CD4-positive, alpha-beta T cell (primary cell): Measurements from ENCODE around the gene GRB2. TPM values are rescaled to one million over a fixed set of nuclear protein-coding genes. Genes with fewer than 3 reads are reported as not detected.

ENCODE experiments used
- ATAC-seq: fragments of 200-7000 bp; cut with Tn5 transposase; one replicate; pipeline ENCODE4 v1.10.0; 2022; ENCODE audit warnings: mild to moderate bottlenecking; ENCODE audit not compliant: poor library complexity
- CTCF ChIA-PET: fragments of 350-600 bp; sonication (Branson Sonifier 250); formaldehyde crosslinking; loops from one replicate; lab custom pipeline; 2021; ENCODE audit warnings: antibody characterized with exemption, inconsistent platforms; lab: Charles Lee
- POLR2A ChIA-PET: fragments of 350-600 bp; sonication (Branson Sonifier 250); formaldehyde crosslinking; loops from one replicate; lab custom pipeline; 2021; ENCODE audit warnings: antibody characterized with exemption, inconsistent platforms; lab: Charles Lee
- DNase-seq, 14 experiments: peaks; one replicate each; pipeline ENCODE4 v3.0.0-alpha.2; 2013 to 2020; ENCODE audit warnings: mixed read lengths in 2 of 14
- H3K27ac ChIP-seq, 2 donors: one replicate each; pipeline versions ENCODE4 v1.5.1 to v1.7.0; 2013; ENCODE audit warnings: low read length in 2 of 2, low read depth in 1 of 2, mild to moderate bottlenecking in 1 of 2
- H3K27me3 ChIP-seq, 2 experiments: 1 replicate in 1 of 2; 2 replicates in 1 of 2; pipeline versions ENCODE4 v1.6.1 to v1.7.0; 2013; ENCODE audit warnings: low read length in 2 of 2, control low read depth in 1 of 2, mild to moderate bottlenecking in 1 of 2, moderate library complexity in 1 of 2; ENCODE audit not compliant: insufficient read depth in 2 of 2, control insufficient read depth in 1 of 2
- H3K36me3 ChIP-seq: one replicate; pipeline ENCODE4 v1.6.1; 2013; ENCODE audit warnings: low read length, control low read depth; ENCODE audit not compliant: insufficient read depth
- H3K4me1 ChIP-seq: one replicate; pipeline ENCODE4 v1.6.1; 2013; ENCODE audit warnings: low read length, control low read depth; ENCODE audit not compliant: insufficient read depth
- H3K4me3 ChIP-seq: one replicate; pipeline ENCODE4 v1.5.1; 2013; ENCODE audit warnings: mild to moderate bottlenecking, low read length, moderate library complexity
- H3K9me3 ChIP-seq, 2 experiments: 1 replicate in 1 of 2; 2 replicates in 1 of 2; pipeline versions ENCODE4 v1.6.1 to v1.7.0; 2013; ENCODE audit warnings: low read length in 2 of 2, mild to moderate bottlenecking in 2 of 2, control low read depth in 1 of 2, moderate library complexity in 1 of 2; ENCODE audit not compliant: control insufficient read depth in 1 of 2, insufficient read depth in 1 of 2
- H3K27ac Mint-ChIP-seq: one replicate; pipeline ENCODE4 v1.8.0; 2020; ENCODE audit warnings: mixed read lengths
- H3K27me3 Mint-ChIP-seq: one replicate; pipeline ENCODE4 v1.8.0; 2021; ENCODE audit warnings: mixed read lengths
- H3K36me3 Mint-ChIP-seq: one replicate; pipeline ENCODE4 v1.8.0; 2021; ENCODE audit warnings: low read depth, mixed read lengths
- H3K4me1 Mint-ChIP-seq: one replicate; pipeline ENCODE4 v1.8.0; 2021; ENCODE audit warnings: low read depth, mixed read lengths
- H3K4me3 Mint-ChIP-seq: one replicate; pipeline ENCODE4 v1.8.0; 2020; ENCODE audit warnings: mild to moderate bottlenecking, mixed read lengths
- H3K9me3 Mint-ChIP-seq: one replicate; pipeline ENCODE4 v1.8.0; 2020; ENCODE audit warnings: mixed read lengths
- CTCF ChIP-seq: fragments of 200-600 bp; IDR thresholded peaks from one replicate; pipeline ENCODE4 v1.8.0; 2022; ENCODE audit warnings: antibody characterized with exemption, mild to moderate bottlenecking
- intact Hi-C, 2 experiments: fragments of 100-400 bp; cut with DNase I in 1 of 2; cut with micrococcal nuclease in 1 of 2; formaldehyde crosslinking; loops; one replicate each; pipeline versions ENCODE4 v1.15.1 to v1.9.0; 2023 to 2025; cut with DNase I, micrococcal nuclease
- total RNA-seq, 174 experiments: library from RNA in 2 of 174; stranded (reverse) in 2 of 174; gene quantifications; one replicate each; pipeline ENCODE4 v1.2.3 and lab custom pipeline; 2021 to 2026

GRB2 gene
- total RNA-seq, 2 experiments from 2014 or later: 88.8 to 92.6 TPM

GRCh38 chr17:75388476-75389030, 16.9 kb downstream of the GRB2 start:
- ChIA-PET POLR2A (interaction anchor here (1.2 kb wide), 1 partner anchor 15 kb away, joined by 3 read pairs; no protein-coding TSS in a partner anchor), CTCF (no interaction called here)
- Histone ChIP-seq H3K36me3 (peaks cover 51% of the 10 kb centered on the region), H3K27ac (no peak overlapping the region), H3K4me1 (peaks cover 49% of the 10 kb centered on the region), H3K9me3 (no peaks in the 10 kb centered on the region), H3K4me3 (no peak overlapping the region), H3K27me3 (no peaks in the 10 kb centered on the region)
- Mint-ChIP-seq H3K27me3 (no peaks in the 10 kb centered on the region), H3K4me3 (no peak overlapping the region), H3K4me1 (peaks cover 76% of the 10 kb centered on the region), H3K27ac (peak overlapping the region; percentile 35), H3K36me3 (peaks cover 72% of the 10 kb centered on the region), H3K9me3 (no peaks in the 10 kb centered on the region)
- TF ChIP-seq CTCF: no peak
- ATAC-seq: no peak
- intact Hi-C loops: no loop called here
- no peak for DNase-seq

GRCh38 chr17:75387771-75388170, 17.7 kb downstream of the GRB2 start:
- POLR2A ChIA-PET: interaction anchor here (1.2 kb wide), 1 partner anchor 14 kb away, joined by 3 read pairs; no protein-coding TSS in a partner anchor
- H3K36me3 ChIP-seq: peaks cover 45% of the 10 kb centered on the region
- intact Hi-C loops: no loop called here

GRCh38 chr17:75386430-75386829, 19.0 kb downstream of the GRB2 start:
- ATAC-seq (no peak), DNase-seq (no peak)
- ChIA-PET POLR2A (no interaction called here), CTCF (interaction anchor here (1.3 kb wide), 1 partner anchor 64 kb away, joined by 5 read pairs; no protein-coding TSS in a partner anchor)
- peaks cover 54% of the 10 kb centered on the region for H3K4me1 ChIP-seq
- Mint-ChIP-seq H3K4me1 (peaks cover 73% of the 10 kb centered on the region), H3K36me3 (peaks cover 56% of the 10 kb centered on the region), H3K9me3 (no peaks in the 10 kb centered on the region), H3K4me3 (no peak overlapping the region), H3K27ac (peak overlapping the region; percentile 38), H3K27me3 (no peaks in the 10 kb centered on the region)
- no peak overlapping the region for H3K27ac ChIP-seq
- intact Hi-C loops: no loop called here
- no peaks in the 10 kb centered on the region for H3K9me3 ChIP-seq
- peaks cover 36% of the 10 kb centered on the region for H3K36me3 ChIP-seq
- H3K27me3 ChIP-seq: no peaks in the 10 kb centered on the region
- TF ChIP-seq CTCF: no peak
- no peak overlapping the region for H3K4me3 ChIP-seq

More at GRCh38 chr17:75387771-75388170, 17.7 kb downstream of the GRB2 start:
- peaks cover 65% of the 10 kb centered on the region for H3K36me3 Mint-ChIP-seq
- H3K4me1 Mint-ChIP-seq: peaks cover 75% of the 10 kb centered on the region
- H3K27me3 ChIP-seq: no peaks in the 10 kb centered on the region
- H3K27ac ChIP-seq: no peak overlapping the region
- CTCF ChIA-PET: interaction anchor here (0.6 to 1.3 kb wide), 2 partner anchors 65 to 154 kb away, joined by 4 to 5 read pairs; no protein-coding TSS in a partner anchor
- no peak overlapping the region for H3K4me3 ChIP-seq
- H3K9me3 Mint-ChIP-seq: no peaks in the 10 kb centered on the region
- ATAC-seq (no peak), DNase-seq (no peak)
- peaks cover 49% of the 10 kb centered on the region for H3K4me1 ChIP-seq
- no peak overlapping the region for H3K4me3 Mint-ChIP-seq
- H3K9me3 ChIP-seq: no peaks in the 10 kb centered on the region
- no peak overlapping the region for H3K27ac Mint-ChIP-seq
- no peaks in the 10 kb centered on the region for H3K27me3 Mint-ChIP-seq
- TF ChIP-seq CTCF: no peak
